Stimulated activated CD8-positive, alpha-beta memory T cell treated with anti-CD3 and anti-CD28 coated beads, Interleukin-15, amount 100 ng/mL, for 4 hours (primary cell): Measurements from ENCODE around the gene ZSCAN25.
"Not testable (repeated sequence)": the region's sequence is repeated elsewhere in the genome, so short reads cannot be mapped to it uniquely, and the experiment has no call there.

Source experiments
- DNase-seq, 2 donors: peaks; one replicate each; pipeline ENCODE4 v3.0.0-alpha.2; 2020; ENCODE audit warnings: low read depth in 2 of 2

ZSCAN25 gene

DNA sequence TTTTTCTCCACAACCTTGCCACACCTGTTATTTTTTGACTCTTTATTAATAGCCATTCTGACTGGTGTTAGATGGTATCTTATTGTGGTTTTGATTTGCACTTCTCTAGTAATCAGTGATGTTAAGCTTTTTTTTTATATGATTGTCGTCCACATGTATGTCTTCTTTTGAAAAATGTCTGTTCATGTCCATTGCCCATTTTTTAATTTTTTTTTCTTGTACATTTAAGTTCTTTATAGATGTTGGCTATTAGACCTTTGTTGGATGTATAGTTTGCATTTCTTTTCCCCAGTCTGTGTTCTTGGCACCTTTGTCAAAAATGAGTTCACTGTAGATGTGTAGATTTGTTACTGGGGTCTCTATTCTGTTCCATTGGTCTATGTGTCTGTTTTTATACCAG lies 28.8 kb downstream of the ZSCAN25 start:
- no peak for DNase-seq

DNA sequence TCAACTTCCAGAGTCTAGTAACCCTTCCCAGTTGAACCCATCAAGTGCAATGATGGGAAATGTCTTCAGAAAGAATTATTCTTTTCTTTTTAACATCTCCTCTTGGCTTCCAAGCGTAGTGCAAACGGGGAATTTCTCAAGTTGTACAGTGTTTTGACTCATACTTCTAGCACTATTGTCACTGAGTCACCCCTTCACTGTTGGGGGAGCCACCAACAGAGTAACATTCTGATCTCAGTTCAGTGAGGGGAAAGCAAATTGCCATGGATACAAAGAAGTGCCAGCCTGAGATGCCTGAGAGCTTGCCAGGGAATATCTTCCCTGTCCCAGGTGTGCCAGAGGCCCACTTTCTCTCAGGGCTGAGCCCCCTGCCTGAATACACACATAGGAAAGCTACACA lies 32.1 kb downstream of the ZSCAN25 start:
- no peak for DNase-seq

DNA sequence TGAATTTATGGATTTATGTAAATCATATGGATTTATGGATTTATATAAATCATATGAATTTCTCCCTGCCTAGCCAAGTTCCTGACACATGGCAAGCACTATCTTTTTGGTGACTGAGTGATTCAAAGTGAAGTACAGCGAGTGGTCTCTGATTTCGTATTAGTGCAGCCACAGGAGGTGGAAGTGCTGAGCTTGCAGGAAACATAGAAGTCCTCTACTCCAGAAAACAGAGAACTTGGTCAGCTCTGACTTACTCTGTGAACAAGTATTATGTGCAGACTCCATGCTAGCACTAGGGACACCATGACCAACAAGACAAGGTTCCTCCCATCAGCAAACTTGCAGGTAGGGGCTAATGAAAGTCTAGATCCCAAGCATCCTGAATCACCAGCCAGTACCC lies 34.5 kb downstream of the ZSCAN25 start:
- no peak for DNase-seq

DNA sequence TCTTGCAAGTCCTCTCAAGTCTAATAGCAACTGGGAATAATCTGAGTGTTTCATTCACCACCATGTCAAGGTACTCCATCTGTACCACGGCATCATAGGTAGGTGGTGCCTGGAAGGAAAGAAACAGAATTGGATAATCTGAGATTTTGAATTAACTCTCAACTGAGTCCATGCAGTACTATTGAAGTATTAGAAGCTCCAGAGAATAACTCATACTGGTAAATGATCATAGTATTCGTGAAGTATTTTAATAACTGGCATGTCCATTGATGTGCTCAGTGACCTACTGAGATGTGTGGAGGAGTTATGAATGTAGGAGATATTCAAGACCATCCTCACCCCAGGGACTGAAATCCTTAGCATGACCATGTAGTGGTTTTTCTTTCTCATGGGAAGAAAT lies 35.9 kb downstream of the ZSCAN25 start:
- no peak for DNase-seq

DNA sequence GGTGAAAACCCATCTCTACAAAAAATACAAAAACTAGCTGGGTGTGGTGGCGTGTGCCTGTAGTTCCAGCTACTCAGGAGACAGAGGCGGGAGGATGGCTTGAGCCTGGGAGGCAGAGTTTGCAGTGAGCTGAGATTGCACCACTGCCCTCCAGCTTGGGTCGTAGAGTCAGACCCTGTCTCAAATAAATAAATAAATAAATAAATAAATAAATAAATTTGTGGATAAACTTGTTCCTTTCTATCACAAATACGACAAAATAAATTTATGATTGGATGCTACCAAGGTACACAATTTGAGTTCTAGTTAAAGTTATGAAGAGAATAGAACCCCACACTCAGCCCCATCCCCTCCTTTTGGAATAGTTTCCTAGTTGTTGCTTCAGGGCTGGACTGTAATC lies 36.5 kb downstream of the ZSCAN25 start:
- DNase-seq = not testable (repeated sequence)

DNA sequence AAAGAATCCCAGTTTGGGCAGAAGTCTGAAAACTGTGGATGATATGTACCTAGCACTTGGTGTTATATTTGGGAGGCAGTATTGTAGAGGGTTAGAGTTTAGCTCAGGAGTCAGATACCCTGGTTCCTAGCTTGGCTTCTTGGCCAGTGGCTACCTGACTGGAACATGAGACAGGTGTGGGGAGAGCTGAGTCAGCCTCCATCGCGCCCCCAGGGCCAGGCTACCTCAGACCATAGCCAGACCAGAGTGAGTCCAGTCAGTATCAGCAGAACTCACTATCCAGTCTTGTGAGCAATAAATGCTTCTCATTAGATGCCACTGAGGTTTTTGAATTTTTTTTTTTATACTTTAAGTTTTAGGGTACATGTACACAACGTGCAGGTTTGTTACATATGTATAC lies 37.0 kb downstream of the ZSCAN25 start:
- no peak for DNase-seq

DNA sequence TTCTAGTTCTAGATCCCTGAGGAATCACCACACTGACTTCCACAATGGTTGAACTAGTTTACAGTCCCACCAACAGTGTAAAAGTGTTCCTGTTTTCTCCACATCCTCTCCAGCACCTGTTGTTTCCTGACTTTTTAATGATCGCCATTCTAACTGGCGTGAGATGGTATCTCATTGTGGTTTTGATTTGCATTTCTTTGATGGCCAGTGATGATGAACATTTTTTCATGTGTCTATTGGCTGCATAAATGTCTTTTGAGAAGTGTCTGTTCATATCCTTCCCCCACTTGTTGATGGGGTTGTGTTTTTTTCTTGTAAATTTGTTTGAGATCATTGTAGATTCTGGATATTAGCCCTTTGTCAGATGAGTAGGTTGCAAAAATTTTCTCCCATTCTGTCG lies 37.9 kb downstream of the ZSCAN25 start:
- DNase-seq = not testable (repeated sequence)

DNA sequence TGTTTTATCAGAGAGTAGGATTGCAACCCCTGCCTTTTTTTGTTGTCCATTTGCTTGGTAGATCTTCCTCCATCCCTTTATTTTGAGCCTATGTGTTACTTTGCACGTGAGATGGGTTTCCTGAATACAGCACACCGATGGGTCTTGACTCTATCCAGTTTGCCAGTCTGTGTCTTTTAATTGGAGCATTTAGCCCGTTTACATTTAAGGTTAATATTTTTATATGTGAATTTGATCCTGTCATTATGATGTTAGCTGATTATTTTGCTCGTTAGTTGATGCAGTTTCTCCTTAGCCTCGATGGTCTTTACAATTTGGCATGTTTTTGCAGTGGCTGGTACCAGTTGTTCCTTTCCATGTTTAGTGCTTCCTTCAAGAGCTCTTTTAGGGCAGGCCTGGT lies 41.1 kb downstream of the ZSCAN25 start:
- not testable (repeated sequence) for DNase-seq

GRCh38 chr7:99665312-99666012 lies 48.7 kb downstream of the ZSCAN25 start:
- no peak for DNase-seq

- DNase-seq = no peak
Measured at GRCh38 chr7:99666013-99666395, 49.3 kb downstream of the ZSCAN25 start.

- DNase-seq = no peak
Measured at GRCh38 chr7:99667179-99667578, 50.4 kb downstream of the ZSCAN25 start.

- no peak for DNase-seq
Measured at GRCh38 chr7:99668541-99668940, 51.8 kb downstream of the ZSCAN25 start.

DNA sequence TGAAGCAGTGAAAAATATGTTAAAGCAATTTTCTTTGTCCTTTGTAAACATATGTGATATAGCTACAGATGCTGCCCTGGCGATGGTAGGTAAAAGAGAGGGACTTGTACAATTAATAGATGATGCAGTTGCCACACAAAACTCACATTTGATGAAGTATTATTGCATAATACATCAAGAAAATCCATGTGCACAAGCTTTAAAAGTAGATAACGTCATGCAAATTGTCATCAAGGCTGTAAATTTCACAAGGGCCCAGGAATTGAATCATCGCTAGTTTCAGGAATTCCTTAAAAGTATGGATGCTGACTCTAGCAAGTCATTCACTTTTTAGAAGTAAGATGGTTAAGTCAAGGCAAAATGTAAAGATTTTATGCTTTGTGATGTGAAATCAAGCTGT lies 53.0 kb downstream of the ZSCAN25 start:
- no peak for DNase-seq

- no peak for DNase-seq
Measured at GRCh38 chr7:99672573-99672972, 55.8 kb downstream of the ZSCAN25 start.

GRCh38 chr7:99674995-99675742 lies 58.4 kb downstream of the ZSCAN25 start:
- no peak for DNase-seq

GRCh38 chr7:99677013-99677647 lies 60.4 kb downstream of the ZSCAN25 start:
- no peak for DNase-seq

- no peak for DNase-seq
Measured at GRCh38 chr7:99677648-99678045, 60.9 kb downstream of the ZSCAN25 start.

GRCh38 chr7:99679032-99679399 lies 62.3 kb downstream of the ZSCAN25 start:
- DNase-seq = no peak

GRCh38 chr7:99679400-99680191 lies 62.9 kb downstream of the ZSCAN25 start, which contains the start of gene CYP3A5:
CYP3A5 (minus strand) TSS chr7:99679996; CDS start chr7:99679896, 100 bp downstream.
- no peak for DNase-seq
